Mammary epithelial cell (primary cell): Measurements from ENCODE around the gene AGPAT1.

Experiments used
- CTCF ChIP-seq, 2 donors: IDR thresholded peaks in 1 of 2; conservative IDR thresholded peaks in 1 of 2; 2 replicates each; pipeline ENCODE4 v1.5.1; 2011 to 2012; ENCODE audit warnings: inconsistent platforms in 2 of 2, low read length in 2 of 2, mild to moderate bottlenecking in 2 of 2, control low read depth in 1 of 2, low read depth in 1 of 2; ENCODE audit not compliant: insufficient read depth in 1 of 2; ENCODE audit errors: extremely low read depth in 1 of 2
- EZH2 ChIP-seq: IDR thresholded peaks from 2 replicates; pipeline ENCODE4 v1.6.1; 2012; ENCODE audit warnings: low read length, inconsistent platforms, borderline replicate concordance

GRCh38 chr6:32179766-32180405 is 4.0 kb upstream of the AGPAT1 start:
- TF ChIP-seq CTCF (conservative IDR thresholded peaks at IDR 0.05 in 1 of 2, IDR thresholded peaks at IDR 0.05 in 1 of 2; ENCODE audit: extremely low read depth in 1 of 2, insufficient read depth in 1 of 2, low read depth in 1 of 2, low read length in 2 of 2): no peak
- no peak for TF ChIP-seq EZH2
